Nephron (organoid): ENCODE results near the gene COL11A2.

ENCODE experiments used
- H3K27ac Mint-ChIP-seq, 3 experiments: 2 replicates each; pipeline ENCODE4 v1.8.0; 2020; ENCODE audit warnings: mixed read lengths in 3 of 3, mild to moderate bottlenecking in 2 of 3, moderate library complexity in 1 of 3
- H3K27me3 Mint-ChIP-seq: 2 replicates; pipeline ENCODE4 v1.8.0; 2021; ENCODE audit warnings: low read depth, mild to moderate bottlenecking, moderate library complexity, mixed read lengths
- H3K36me3 Mint-ChIP-seq: 2 replicates; pipeline ENCODE4 v1.8.0; 2020; ENCODE audit warnings: low read depth, mixed read lengths
- H3K4me1 Mint-ChIP-seq: 2 replicates; pipeline ENCODE4 v1.8.0; 2020; ENCODE audit warnings: mixed read lengths
- H3K4me3 Mint-ChIP-seq, 3 experiments: 2 replicates each; pipeline ENCODE4 v1.8.0; 2020; ENCODE audit warnings: mild to moderate bottlenecking in 3 of 3, mixed read lengths in 3 of 3, moderate library complexity in 2 of 3
- H3K9me3 Mint-ChIP-seq: 2 replicates; pipeline ENCODE4 v1.8.0; 2020; ENCODE audit warnings: mixed read lengths
- TF ChIP-seq, protein P1 (sequence below), 3 experiments: fragments of 200-600 bp; sonication (generic); IDR thresholded peaks; one replicate each; pipeline ENCODE4 v1.5.0; 2021; ENCODE audit warnings: antibody characterized with exemption in 3 of 3; ENCODE audit not compliant: unreplicated experiment in 3 of 3

The COL11A2 gene

DNA sequence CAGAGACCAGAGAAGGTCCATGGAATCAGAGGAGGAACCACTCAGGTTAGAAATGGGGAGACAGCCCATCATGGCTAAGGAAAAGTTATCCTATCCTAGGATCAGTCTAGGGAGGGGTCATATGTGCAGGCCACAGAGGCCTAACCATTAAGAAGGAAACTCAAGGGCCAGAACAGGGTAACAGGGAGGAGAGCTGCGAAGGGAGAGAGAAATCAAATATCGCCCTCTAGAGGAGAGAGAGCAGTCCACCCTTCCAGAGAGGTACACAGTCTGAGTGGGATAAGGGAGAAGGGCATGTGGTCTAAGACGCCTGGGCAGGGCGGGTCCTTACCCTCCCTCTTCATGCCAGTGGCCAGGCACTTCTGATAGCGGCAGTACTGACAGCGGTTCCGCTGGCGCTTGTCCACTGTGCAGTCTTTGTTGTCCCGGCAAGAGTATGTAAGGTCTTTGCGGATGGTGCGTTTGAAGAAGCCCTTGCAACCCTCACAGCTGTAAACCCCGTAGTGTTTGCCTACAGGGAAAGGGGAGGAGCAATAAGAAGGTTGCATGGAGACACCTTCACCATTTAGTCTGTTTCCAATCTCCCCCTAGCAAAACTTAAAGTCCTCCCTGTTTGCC is 5.3 kb upstream of the COL11A2 start:
- peak overlapping the region; percentile 93 to 99 (median 95) for H3K4me3 Mint-ChIP-seq
- peaks cover 46% of the 10 kb centered on the region for H3K4me1 Mint-ChIP-seq
- peak overlapping the region; percentile 37 to 88 (median 75) for H3K27ac Mint-ChIP-seq
- H3K27me3 Mint-ChIP-seq, result peaks cover 17% of the 10 kb centered on the region
- H3K9me3 Mint-ChIP-seq, result no peaks in the 10 kb centered on the region
- H3K36me3 Mint-ChIP-seq, result peaks cover 57% of the 10 kb centered on the region
- TF ChIP-seq, protein P1, sequence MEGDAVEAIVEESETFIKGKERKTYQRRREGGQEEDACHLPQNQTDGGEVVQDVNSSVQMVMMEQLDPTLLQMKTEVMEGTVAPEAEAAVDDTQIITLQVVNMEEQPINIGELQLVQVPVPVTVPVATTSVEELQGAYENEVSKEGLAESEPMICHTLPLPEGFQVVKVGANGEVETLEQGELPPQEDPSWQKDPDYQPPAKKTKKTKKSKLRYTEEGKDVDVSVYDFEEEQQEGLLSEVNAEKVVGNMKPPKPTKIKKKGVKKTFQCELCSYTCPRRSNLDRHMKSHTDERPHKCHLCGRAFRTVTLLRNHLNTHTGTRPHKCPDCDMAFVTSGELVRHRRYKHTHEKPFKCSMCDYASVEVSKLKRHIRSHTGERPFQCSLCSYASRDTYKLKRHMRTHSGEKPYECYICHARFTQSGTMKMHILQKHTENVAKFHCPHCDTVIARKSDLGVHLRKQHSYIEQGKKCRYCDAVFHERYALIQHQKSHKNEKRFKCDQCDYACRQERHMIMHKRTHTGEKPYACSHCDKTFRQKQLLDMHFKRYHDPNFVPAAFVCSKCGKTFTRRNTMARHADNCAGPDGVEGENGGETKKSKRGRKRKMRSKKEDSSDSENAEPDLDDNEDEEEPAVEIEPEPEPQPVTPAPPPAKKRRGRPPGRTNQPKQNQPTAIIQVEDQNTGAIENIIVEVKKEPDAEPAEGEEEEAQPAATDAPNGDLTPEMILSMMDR (IDR thresholded peaks at IDR 0.05; ENCODE audit: unreplicated experiment in 3 of 3), result peak; percentile 47 to 69 (median 53)

DNA sequence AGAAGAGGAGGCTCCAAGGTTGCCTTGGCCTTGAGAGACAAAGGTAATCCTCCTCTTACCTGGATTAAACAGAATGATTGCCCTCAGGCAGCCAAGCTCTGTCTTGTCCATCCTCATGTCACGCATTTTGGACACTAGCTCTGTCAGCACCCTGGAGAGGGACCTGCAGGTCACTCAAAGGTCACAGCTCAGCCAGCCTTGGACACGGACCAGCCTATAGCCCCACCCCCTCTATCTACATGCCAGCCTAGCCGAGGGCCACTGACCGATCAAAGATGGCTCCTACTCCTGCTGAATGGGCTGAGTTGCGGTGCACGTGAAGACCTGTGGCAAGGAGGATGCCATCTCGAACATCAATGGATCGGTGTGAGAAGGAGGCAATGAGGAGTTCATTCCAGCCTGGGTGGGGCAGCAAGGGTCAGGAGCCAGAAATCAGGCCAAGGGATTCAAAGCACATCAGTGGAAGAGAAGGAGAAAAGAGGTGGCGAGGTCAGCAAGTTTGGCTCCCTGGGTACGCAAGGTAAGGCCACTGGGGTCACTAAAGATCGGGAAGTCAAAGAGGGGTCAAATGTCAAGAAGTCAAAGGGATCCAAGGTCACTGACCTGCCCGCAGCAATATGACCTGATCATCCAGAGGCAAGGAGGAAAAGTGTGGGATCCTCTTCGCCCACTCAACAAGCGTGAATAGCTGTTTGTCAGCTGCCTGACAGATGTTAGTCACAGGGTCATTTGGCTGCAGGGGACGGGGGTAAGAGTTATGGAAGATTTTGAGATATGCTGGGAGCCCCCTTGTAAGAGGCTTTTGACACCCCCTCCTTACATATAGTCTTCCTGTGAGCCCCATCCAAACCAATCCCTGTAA is 3.3 kb upstream of the COL11A2 start:
- Mint-ChIP-seq H3K36me3 (peaks cover 40% of the 10 kb centered on the region), H3K27ac (no peak overlapping the region), H3K9me3 (no peaks in the 10 kb centered on the region), H3K27me3 (peaks cover 34% of the 10 kb centered on the region), H3K4me3 (peak overlapping the region in 2 of 3 experiments; percentile 3 to 11), H3K4me1 (peaks cover 39% of the 10 kb centered on the region)
- TF ChIP-seq, protein P1 (IDR thresholded peaks at IDR 0.05; ENCODE audit: unreplicated experiment in 3 of 3), result no peak

DNA sequence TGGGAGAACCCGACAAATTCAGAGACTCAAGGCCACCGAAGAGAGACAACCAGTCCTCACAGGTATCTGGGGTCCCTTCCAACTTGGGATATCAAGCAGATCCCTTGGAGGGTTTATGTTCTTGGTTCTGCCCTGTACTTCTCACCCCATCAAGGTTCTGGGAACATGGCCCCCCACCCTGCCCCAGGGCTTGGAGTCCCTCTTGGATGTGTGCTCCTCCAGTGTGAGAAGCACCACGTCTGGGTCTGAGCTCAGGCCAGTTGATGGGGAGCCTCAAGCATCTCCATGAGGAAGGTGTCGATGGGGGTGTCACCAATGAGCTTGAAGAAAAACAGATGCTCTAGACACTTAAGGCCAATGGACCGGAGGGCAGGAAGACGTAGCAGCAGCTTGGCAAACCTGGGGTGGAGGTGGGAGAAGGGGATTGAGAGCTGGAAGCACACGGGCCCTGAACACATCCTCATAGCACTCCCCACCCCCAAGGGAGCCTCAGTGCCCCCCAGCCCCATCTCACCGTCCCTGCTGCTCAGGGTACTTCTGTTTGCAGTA is 2.2 kb upstream of the COL11A2 start:
- H3K36me3 Mint-ChIP-seq, result peaks cover 39% of the 10 kb centered on the region
- peaks cover 40% of the 10 kb centered on the region for H3K4me1 Mint-ChIP-seq
- TF ChIP-seq, protein P1 (IDR thresholded peaks at IDR 0.05; ENCODE audit: unreplicated experiment in 3 of 3), result no peak

DNA sequence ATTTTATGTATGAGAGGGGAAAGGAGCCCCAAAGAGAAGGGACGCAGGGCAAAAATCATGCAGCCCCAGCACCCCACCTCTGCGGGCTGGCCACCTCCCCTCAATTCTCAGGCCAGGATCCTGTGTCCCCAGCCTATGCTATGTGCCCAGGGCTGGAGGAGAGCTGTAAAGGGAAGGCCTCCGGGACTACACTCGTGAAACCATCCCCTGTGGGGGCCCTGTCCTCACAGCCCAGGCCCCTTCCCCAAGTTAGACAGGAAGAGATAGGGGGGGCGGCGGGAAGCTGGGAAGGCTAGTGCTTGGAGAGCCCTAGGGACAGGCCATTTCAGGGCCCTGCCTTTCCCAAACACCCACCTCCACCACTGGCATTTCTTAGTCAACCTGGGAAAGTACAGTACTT is 1.4 kb upstream of the COL11A2 start:
- Mint-ChIP-seq H3K4me1 (peaks cover 35% of the 10 kb centered on the region), H3K9me3 (no peaks in the 10 kb centered on the region), H3K27me3 (peaks cover 38% of the 10 kb centered on the region), H3K36me3 (peaks cover 39% of the 10 kb centered on the region), H3K4me3 (peak overlapping the region; percentile 46 to 74 (median 58)), H3K27ac (no peak overlapping the region)
- TF ChIP-seq, protein P1 (IDR thresholded peaks at IDR 0.05; ENCODE audit: unreplicated experiment in 3 of 3), result no peak

More for the DNA sequence above, 2.2 kb upstream of the COL11A2 start:
- Mint-ChIP-seq H3K27me3 (peaks cover 38% of the 10 kb centered on the region), H3K4me3 (peak overlapping the region in 1 of 3 experiments; percentile 12), H3K9me3 (no peaks in the 10 kb centered on the region), H3K27ac (no peak overlapping the region)

DNA sequence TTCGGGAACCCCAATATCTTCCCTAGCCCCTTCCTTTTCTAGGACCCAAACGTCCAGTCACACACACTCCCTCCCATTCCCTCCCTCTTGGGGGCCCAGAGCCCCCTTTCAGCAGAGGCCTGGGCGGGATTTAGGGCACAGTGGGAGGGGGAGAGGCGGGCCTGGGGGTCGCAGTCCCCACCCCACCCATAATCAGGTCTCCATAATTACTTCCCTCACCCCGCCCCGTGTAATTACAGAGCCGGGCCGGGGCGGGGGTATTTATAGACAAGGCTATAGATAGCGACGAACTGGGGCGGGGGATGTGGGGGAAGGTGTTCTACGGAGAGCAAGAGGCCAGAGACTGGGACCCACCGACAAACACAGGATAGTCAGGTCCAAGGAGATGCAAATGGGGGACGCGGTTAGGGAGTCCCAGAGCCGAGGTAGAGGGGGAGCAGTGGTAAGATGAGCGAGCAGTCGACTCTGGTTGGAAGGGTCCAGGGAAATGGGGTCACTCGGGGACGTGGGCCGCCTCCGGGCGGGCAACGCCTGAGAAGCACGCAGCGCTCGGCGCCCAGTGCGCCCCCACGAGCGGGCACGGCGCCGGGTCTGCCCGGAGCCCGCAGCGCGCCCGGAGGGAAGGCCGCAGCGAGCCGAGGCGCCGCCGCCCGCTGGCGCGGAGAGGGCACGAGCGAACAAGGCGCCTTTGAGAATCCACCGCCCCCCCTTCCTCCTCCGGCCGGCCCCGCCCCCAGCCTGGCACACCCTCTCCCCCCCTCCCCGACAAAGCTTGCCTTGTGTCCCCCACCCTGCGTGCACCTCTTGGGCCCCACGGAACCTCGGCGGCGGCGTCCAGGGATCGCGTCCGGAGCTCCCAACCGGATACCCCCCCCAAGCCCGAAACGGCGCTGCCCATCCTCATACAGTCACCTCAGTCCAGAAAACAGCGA is 670 bp upstream of the COL11A2 start:
- Mint-ChIP-seq H3K4me1 (peaks cover 28% of the 10 kb centered on the region), H3K9me3 (no peaks in the 10 kb centered on the region), H3K27me3 (peaks cover 38% of the 10 kb centered on the region), H3K36me3 (peaks cover 39% of the 10 kb centered on the region), H3K4me3 (peak overlapping the region; percentile 81 to 86 (median 84)), H3K27ac (no peak overlapping the region)
- TF ChIP-seq, protein P1 (IDR thresholded peaks at IDR 0.05; ENCODE audit: unreplicated experiment in 3 of 3), result no peak
